Stimulated activated CD8-positive, alpha-beta memory T cell treated with anti-CD3 and anti-CD28 coated beads, Interleukin-4, amount 100 ng/mL, for 1 hour (primary cell): Measurements from ENCODE around the gene SPANXN2.
"Not testable (repeated sequence)": the region's sequence is repeated elsewhere in the genome, so short reads cannot be mapped to it uniquely, and the experiment has no call there.

Source experiments
- DNase-seq, 2 donors: peaks; one replicate each; pipeline ENCODE4 v3.0.0-alpha.2; 2020; ENCODE audit warnings: low read depth in 2 of 2, low spot score in 1 of 2

SPANXN2 gene

DNA sequence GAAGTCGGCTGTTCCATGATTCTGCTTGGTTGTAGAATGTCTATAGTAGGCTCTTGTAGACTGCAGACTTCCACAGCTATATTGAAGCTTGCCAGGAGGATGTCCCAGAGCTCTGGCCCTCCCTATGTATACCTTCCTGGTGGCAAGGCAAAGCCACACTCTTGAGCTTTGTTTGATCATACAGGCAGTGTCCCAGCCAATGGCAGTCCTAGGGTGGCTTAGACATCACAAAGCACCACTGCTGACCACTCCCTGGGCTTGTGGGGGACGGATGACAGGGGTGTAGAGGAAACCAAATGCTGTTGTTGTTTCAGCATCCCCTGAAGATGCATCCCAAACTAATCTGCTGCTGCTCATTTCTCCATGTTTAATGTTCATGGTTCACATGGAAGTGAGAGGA is at the start of gene SPANXN2:
SPANXN2 (minus strand) TSS at position 101 of the 400 bp plus-strand sequence; CDS start at position 17, 84 bp downstream.
- DNase-seq: not testable (repeated sequence)

DNA sequence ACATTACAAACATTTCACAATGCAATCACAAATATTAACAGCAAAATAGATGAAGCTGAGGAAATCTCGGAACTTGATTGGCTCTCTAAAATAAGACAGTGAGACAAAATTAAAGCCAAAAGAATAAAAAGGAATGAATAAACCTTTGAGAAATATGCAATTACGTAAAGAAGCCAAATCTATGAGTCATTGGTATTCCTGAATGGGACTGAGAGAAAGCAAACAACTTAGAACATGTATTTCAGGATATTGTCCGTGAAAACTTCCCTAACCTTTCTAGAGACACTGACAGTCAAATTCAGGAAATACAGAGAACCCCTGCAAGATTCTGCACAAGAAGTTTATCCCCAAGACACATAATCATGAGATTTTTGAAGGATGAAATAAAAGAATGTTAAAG is 48.4 kb upstream of the SPANXN2 start:
- DNase-seq: no peak

GRCh38 chrX:143767789-143768188 is 47.2 kb upstream of the SPANXN2 start:
- not testable (repeated sequence) for DNase-seq

- DNase-seq: no peak
These were observed 37.3 kb upstream of the SPANXN2 start for GRCh38 chrX:143757887-143758286.

DNA sequence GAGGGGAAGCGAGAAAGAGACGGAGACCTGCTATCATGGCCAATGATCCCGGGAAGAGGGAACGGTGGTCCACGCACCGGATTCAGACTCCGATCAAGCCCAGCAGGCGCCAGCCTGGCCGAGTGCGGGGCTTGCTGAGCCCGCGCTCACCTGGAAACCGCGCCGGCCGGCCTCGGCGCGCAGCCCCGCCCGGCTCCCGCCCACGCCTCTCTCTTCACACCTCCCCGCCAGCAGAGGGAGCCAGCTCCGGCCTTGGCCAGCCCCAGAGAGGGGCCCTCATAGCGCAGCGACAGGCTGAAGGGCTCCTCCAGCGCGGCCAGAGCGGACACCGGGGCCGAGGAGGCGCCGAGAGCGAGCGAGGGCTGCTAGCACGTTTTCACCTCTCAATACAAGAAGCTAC is 36.8 kb upstream of the SPANXN2 start:
- DNase-seq: no peak

- DNase-seq: no peak
These were observed 33.6 kb upstream of the SPANXN2 start for GRCh38 chrX:143754183-143754582.

- DNase-seq: no peak
These were observed 13.3 kb upstream of the SPANXN2 start for GRCh38 chrX:143733866-143734265.

- no peak for DNase-seq
These were observed 5.7 kb upstream of the SPANXN2 start for GRCh38 chrX:143726296-143726695.

DNA sequence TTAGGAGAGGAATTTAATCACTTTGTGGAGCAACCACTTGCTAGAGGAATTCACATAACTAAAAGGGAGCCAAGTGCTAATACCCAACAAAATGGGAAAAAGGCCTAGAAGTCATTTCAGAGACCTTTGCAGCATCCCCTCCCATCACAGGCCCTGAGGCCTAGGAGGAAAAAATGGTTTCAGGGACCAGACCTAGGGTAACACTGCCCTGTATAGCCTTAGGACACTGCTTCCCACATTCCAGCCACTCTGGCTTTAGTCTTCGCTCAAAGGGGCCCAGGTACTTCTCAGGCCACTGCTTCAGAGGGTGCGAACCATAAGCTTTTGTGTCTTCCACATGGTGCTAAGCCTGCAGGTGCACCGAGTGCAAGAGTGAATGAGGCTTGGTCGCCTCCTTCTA is 19.1 kb downstream of the SPANXN2 start:
- DNase-seq: no peak

GRCh38 chrX:143694885-143695284 is 25.7 kb downstream of the SPANXN2 start:
- DNase-seq: no peak

DNA sequence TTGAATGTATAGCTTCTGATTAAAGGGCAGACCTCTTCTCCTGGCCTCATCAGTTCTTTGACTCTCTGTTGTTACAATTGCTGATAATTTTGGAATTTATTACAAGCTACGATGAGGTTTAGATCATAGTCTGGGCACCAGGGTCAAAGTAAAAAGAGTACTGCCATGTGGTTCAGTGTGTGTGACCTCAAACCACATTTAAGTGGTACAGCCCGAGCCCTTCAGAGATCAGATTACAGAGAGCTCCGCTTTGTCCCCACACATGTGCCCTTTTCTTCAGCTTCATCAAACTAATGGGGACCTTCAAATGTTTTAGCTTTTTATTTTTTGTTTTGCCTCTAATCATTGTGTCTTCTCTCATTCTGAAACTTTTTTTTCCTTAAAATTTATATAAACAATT is 37.1 kb downstream of the SPANXN2 start:
- no peak for DNase-seq

- DNase-seq: no peak
These were observed 45.6 kb downstream of the SPANXN2 start for GRCh38 chrX:143674926-143675325.

- DNase-seq: no peak
These were observed 51.2 kb downstream of the SPANXN2 start for GRCh38 chrX:143669395-143669794.

DNA sequence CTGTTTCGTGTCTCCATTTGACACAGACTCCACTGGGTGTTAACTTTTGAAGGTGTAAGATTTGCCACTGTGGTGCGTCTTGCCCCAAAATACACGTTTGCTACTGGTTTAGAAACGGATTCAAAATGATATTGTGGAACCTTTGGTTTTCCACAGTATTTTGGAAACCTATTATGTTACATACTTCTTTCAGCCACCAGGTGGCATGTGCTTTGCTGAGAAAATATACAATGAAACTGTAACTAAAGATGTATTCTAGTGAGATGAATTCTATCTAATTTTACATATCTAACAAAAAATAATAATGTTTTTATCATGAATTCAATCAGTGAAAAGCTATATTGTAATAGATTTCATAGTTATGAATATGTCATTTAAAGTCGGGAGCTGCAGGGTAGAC is 56.2 kb downstream of the SPANXN2 start:
- DNase-seq: no peak

DNA sequence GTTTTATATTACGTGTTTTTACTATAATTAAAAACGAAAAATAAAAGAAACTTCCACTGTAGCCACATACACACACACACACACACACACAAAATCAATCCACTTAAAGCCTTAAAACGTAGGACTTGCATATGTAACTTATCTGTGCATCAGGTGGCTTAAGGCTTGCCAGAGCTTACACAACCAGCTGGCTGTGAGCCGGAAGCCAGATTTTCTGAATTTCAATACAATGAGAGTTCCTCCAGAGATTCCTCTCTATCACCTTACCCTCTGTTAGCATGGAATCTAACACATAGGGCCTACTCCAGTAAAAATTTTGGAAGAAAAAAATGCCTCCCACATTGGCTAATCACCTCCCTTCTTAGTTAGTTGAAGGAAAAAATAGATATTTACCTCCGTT is 56.8 kb downstream of the SPANXN2 start:
- no peak for DNase-seq
